ENCODE results near the gene GTPBP1. TPM values are rescaled to one million over a fixed set of nuclear protein-coding genes. Genes with fewer than 3 reads are reported as not detected.

Gene GTPBP1
- total and polyA plus RNA-seq, 8 donors, result 42.3 to 51.0 (median 46.3) TPM

DNA sequence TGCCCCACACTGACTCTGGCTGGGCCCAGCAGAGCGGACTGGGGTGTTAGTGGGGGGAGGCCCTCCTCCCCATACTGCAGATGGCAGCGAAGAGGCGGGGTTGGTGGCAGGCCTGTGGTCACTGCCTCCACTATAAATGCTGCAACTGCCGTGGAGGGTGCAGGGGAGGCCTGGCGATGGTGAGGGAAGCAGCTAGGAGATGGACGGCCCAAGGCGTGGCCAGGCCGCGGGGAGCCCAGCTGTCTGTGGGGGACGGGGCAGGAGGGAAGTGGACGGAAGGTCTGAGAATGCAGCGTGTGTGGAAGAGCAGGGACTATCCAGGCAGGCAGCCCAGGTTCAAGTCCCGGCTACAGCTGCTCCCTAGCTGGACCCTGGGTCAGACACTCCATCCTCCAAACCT lies 69.9 kb downstream of the GTPBP1 start:
- ATAC-seq, result no peak
- intact Hi-C loops (cut with DNase I), result loop anchor here in 1 of 2 donors (10.0 kb wide), 1 partner anchor 229 kb away; no protein-coding TSS in a partner anchor
- TF ChIP-seq, protein P1, sequence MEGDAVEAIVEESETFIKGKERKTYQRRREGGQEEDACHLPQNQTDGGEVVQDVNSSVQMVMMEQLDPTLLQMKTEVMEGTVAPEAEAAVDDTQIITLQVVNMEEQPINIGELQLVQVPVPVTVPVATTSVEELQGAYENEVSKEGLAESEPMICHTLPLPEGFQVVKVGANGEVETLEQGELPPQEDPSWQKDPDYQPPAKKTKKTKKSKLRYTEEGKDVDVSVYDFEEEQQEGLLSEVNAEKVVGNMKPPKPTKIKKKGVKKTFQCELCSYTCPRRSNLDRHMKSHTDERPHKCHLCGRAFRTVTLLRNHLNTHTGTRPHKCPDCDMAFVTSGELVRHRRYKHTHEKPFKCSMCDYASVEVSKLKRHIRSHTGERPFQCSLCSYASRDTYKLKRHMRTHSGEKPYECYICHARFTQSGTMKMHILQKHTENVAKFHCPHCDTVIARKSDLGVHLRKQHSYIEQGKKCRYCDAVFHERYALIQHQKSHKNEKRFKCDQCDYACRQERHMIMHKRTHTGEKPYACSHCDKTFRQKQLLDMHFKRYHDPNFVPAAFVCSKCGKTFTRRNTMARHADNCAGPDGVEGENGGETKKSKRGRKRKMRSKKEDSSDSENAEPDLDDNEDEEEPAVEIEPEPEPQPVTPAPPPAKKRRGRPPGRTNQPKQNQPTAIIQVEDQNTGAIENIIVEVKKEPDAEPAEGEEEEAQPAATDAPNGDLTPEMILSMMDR (IDR thresholded peaks at IDR 0.05), result no peak

DNA sequence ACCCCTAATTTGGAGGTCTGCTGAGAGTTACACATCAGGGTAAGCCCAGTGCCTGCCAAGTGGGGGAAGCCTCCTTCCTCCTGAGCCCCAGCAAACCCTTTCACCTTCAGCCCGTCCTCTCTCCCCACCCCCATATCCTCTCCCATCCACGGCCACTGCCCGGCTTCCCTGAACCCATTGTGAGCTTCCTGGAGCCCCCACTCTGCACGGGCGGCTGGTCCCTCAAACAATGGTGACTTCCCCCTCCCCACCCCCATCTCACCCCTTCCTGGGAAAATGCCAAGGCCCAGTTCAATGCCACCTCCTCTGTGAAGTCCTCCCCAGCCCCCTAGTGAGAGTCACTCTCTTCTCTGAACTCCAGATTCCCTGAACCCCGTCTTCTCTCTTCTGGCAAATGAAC lies 70.3 kb downstream of the GTPBP1 start:
- no peak overlapping the region for H3K4me3 ChIP-seq
- DNase-seq, result no peak
- H3K4me1 ChIP-seq, result no peaks in the 10 kb centered on the region
- ATAC-seq, result no peak
- H3K9me3 ChIP-seq, result no peaks in the 10 kb centered on the region
- H3K27ac ChIP-seq, result no peak overlapping the region
- intact Hi-C loops (cut with DNase I), result loop anchor here in 1 of 2 donors (10.0 kb wide), 1 partner anchor 229 kb away; no protein-coding TSS in a partner anchor
- TF ChIP-seq, protein P1 (IDR thresholded peaks at IDR 0.05), result no peak
- no peaks in the 10 kb centered on the region for H3K27me3 ChIP-seq
- H3K36me3 ChIP-seq, result peaks cover 0 to 28% of the 10 kb centered on the region in 2 donors

More for the DNA sequence above, 69.9 kb downstream of the GTPBP1 start:
- Histone ChIP-seq H3K4me3 (no peak overlapping the region), H3K4me1 (no peaks in the 10 kb centered on the region), H3K27ac (no peak overlapping the region), H3K36me3 (peaks cover 0 to 24% of the 10 kb centered on the region in 2 donors), H3K27me3 (no peaks in the 10 kb centered on the region), H3K9me3 (no peaks in the 10 kb centered on the region)
- DNase-seq, result no peak

DNA sequence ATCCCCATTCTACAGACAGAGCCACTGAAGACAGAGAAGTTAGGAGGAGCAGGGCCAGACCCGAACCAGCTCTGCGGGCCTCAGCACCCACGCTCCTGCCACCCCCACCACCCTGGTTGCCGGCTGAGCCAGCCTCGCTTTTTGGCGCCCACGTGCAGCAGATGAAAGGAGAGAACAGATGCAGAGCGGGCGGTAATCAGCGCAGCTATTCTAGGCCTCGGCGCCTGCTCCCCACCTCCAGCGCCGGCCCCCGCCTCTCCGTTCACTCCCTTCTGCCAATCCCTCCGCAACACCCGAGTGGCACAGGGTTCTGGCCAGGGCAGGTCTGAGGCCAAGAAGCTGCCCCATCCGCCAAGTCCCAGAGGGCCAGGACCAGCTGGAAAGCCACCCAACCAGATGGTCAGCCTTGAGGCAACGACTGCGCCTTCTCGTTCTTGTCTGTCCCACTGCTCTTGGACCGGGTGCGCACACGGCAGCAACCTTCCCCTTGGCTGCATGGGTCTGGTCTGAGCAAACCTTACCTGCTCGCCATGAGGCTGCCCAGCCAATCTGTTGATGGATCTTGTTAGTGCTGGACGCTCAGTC lies 71.4 kb downstream of the GTPBP1 start:
- no peak overlapping the region for H3K27ac ChIP-seq
- peaks cover 0 to 2% of the 10 kb centered on the region in 2 donors for H3K4me1 ChIP-seq
- H3K4me3 ChIP-seq, result no peak overlapping the region
- TF ChIP-seq, protein P1 (IDR thresholded peaks at IDR 0.05), result no peak
- H3K36me3 ChIP-seq, result peaks cover 0 to 34% of the 10 kb centered on the region in 2 donors
- no peak for DNase-seq
- H3K27me3 ChIP-seq, result no peaks in the 10 kb centered on the region
- H3K9me3 ChIP-seq, result no peaks in the 10 kb centered on the region
- no peak for ATAC-seq
- intact Hi-C loops (cut with DNase I), result loop anchor here in 1 of 2 donors (10.0 kb wide), 1 partner anchor 228 kb away; no protein-coding TSS in a partner anchor

DNA sequence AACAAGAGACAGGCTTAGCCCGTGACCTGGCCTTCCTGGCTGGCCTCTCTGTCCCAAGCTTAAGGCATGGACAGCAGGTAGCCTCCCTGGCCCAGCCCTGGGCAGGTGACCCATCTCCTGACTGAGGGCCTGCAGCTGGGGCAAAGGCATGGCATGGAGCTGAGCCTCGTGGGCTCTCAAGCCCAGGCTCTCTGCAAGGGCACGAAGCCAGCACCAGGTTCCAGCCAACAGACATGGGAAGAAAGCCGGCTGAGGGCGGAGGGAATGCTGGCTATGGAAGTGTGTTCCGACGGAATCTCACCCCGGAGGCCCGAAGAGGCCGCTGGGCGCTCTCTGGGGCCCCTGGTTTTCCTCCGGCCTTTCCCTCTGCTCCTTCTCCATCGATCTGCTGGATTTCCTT lies 75.3 kb downstream of the GTPBP1 start:
- no peak for ATAC-seq
- H3K4me1 ChIP-seq, result peaks cover 0 to 10% of the 10 kb centered on the region in 2 donors
- H3K27me3 ChIP-seq, result no peaks in the 10 kb centered on the region
- TF ChIP-seq, protein P1 (IDR thresholded peaks at IDR 0.05), result no peak
- intact Hi-C loops (cut with DNase I), result no loop called here
- DNase-seq, result no peak
- no peak overlapping the region for H3K27ac ChIP-seq
- peaks cover 0 to 34% of the 10 kb centered on the region in 2 donors for H3K36me3 ChIP-seq
- H3K4me3 ChIP-seq, result no peak overlapping the region
- no peaks in the 10 kb centered on the region for H3K9me3 ChIP-seq

DNA sequence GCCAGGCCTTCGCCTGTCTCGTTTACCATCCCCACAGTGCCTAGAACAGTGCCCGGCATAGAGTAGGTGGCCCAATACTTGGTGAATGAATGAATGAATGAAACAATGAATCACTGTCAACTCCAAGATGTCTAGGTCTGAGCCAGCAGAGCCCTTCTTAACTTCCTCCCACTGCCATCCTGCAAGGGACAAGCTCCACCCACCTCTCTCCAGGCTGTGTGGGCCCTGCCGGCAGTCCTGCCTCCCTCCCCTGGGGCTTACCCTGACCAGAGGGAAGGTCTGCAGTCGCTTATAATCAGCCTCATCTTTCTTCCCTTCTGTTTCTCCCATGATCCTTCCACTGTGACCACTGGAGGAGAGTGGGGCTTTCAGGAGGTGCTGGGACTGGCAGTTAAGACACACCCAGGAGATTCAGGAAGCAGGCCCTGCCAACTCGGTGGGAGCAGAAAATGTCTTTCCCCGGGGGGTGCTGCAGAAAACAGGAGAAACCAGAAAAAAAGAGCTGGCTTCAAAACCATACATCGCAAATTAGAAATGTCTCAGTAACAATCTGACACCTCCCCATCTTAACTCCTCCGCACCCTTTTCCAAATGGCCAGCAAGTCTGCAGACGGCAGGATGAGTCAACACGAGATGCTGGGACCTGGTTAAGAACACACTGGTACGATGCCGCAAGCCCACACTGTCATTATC lies 76.8 kb downstream of the GTPBP1 start:
- Histone ChIP-seq H3K4me1 (peaks cover 0 to 10% of the 10 kb centered on the region in 2 donors), H3K36me3 (peaks cover 0 to 34% of the 10 kb centered on the region in 2 donors), H3K4me3 (no peak overlapping the region), H3K27me3 (no peaks in the 10 kb centered on the region), H3K27ac (no peak overlapping the region), H3K9me3 (no peaks in the 10 kb centered on the region)
- ATAC-seq, result peak; percentile 38
- TF ChIP-seq, protein P1 (IDR thresholded peaks at IDR 0.05), result no peak
- no peak for DNase-seq
- intact Hi-C loops (cut with DNase I), result no loop called here
